ENCODE results near the gene CAMK4. TPM values are rescaled to one million over a fixed set of nuclear protein-coding genes. Genes with fewer than 3 reads are reported as not detected.

Gene CAMK4
- total RNA-seq, 1 donor from 2014 or later = 71.8 TPM

- intact Hi-C loops (cut with micrococcal nuclease) = loop anchor here (5.0 kb wide), 2 partner anchors 94 to 224 kb away; partner anchors contain the start of gene NREP
- peaks cover 38% of the 10 kb centered on the region for H3K4me1 Mint-ChIP-seq (ENCODE audit: low read depth)
- H3K27me3 Mint-ChIP-seq (ENCODE audit: low read depth) = peaks cover 1% of the 10 kb centered on the region
- DNase-seq (ENCODE audit: low spot score) = no peak
- no peak overlapping the region for H3K27ac Mint-ChIP-seq
- no peak overlapping the region for H3K4me3 Mint-ChIP-seq (ENCODE audit: low read depth)
- peaks cover 22% of the 10 kb centered on the region for H3K9me3 Mint-ChIP-seq
- H3K36me3 Mint-ChIP-seq (ENCODE audit: low read depth) = peaks cover 13% of the 10 kb centered on the region
Measured at GRCh38 chr5:111532886-111533582, 308.9 kb downstream of the CAMK4 start.

- H3K36me3 Mint-ChIP-seq (ENCODE audit: low read depth) = peaks cover 4% of the 10 kb centered on the region
- H3K9me3 Mint-ChIP-seq = peaks cover 10% of the 10 kb centered on the region
- peaks cover 20% of the 10 kb centered on the region for H3K4me1 Mint-ChIP-seq (ENCODE audit: low read depth)
- H3K27me3 Mint-ChIP-seq (ENCODE audit: low read depth) = peaks cover 18% of the 10 kb centered on the region
- H3K27ac Mint-ChIP-seq = no peak overlapping the region
- no peak for DNase-seq (ENCODE audit: low spot score)
- intact Hi-C loops (cut with micrococcal nuclease) = no loop called here
- H3K4me3 Mint-ChIP-seq (ENCODE audit: low read depth) = no peak overlapping the region
Measured at GRCh38 chr5:111535879-111536549, 311.8 kb downstream of the CAMK4 start.

GRCh38 chr5:111537141-111538024 is 313.2 kb downstream of the CAMK4 start:
- Mint-ChIP-seq H3K9me3 (peaks cover 10% of the 10 kb centered on the region), H3K4me1 (ENCODE audit: low read depth) (peaks cover 16% of the 10 kb centered on the region), H3K27ac (no peak overlapping the region), H3K36me3 (ENCODE audit: low read depth) (peaks cover 4% of the 10 kb centered on the region), H3K27me3 (ENCODE audit: low read depth) (peaks cover 26% of the 10 kb centered on the region), H3K4me3 (ENCODE audit: low read depth) (no peak overlapping the region)
- DNase-seq (ENCODE audit: low spot score) = no peak
- intact Hi-C loops (cut with micrococcal nuclease) = no loop called here

Other genes starting within 250 kb of the CAMK4 start
- 0.46 and 0.87 TPM in 2 replicates for gene TSLP, start 152.7 kb upstream of the CAMK4 start, total RNA-seq
- gene WDR36, start 132.0 kb upstream of the CAMK4 start, total RNA-seq = 77.9 and 79.9 TPM in 2 replicates

All from activated T-helper 2 cell treated with anti-CD3 and anti-CD28 coated beads, Interferon-gamma antibody, Interleukin-2, Interleukin-4, amounts not matched to agents 10 μg/mL and 5 μg/mL and 100 μg/mL, durations not matched to agents 14 hours and 24 hours and 36 hours (primary cell).